Fibroblast of lung (primary cell): ENCODE results near the gene ADAMTSL1.

Experiments used
- EZH2 ChIP-seq: IDR thresholded peaks from 2 replicates; pipeline ENCODE4 v1.5.1; 2012; ENCODE audit warnings: low read length, control low read depth, mild to moderate bottlenecking; ENCODE audit errors: missing control alignments
- TF ChIP-seq, protein P1 (sequence below), 2 donors: IDR thresholded peaks in 1 of 2; conservative IDR thresholded peaks in 1 of 2; 1 replicate in 1 of 2; 2 replicates in 1 of 2; pipeline ENCODE4 v1.5.1; 2011 to 2012; ENCODE audit warnings: low read length in 2 of 2, control low read depth in 1 of 2, inconsistent platforms in 1 of 2, low read depth in 1 of 2, mild to moderate bottlenecking in 1 of 2

GRCh38 chr9:18847576-18848275, 373.8 kb downstream of the ADAMTSL1 start:
- TF ChIP-seq, protein P1, sequence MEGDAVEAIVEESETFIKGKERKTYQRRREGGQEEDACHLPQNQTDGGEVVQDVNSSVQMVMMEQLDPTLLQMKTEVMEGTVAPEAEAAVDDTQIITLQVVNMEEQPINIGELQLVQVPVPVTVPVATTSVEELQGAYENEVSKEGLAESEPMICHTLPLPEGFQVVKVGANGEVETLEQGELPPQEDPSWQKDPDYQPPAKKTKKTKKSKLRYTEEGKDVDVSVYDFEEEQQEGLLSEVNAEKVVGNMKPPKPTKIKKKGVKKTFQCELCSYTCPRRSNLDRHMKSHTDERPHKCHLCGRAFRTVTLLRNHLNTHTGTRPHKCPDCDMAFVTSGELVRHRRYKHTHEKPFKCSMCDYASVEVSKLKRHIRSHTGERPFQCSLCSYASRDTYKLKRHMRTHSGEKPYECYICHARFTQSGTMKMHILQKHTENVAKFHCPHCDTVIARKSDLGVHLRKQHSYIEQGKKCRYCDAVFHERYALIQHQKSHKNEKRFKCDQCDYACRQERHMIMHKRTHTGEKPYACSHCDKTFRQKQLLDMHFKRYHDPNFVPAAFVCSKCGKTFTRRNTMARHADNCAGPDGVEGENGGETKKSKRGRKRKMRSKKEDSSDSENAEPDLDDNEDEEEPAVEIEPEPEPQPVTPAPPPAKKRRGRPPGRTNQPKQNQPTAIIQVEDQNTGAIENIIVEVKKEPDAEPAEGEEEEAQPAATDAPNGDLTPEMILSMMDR (conservative IDR thresholded peaks at IDR 0.05 in 1 of 2, IDR thresholded peaks at IDR 0.05 in 1 of 2; ENCODE audit: low read depth in 1 of 2, low read length in 2 of 2): no peak
- TF ChIP-seq EZH2: no peak
